Non-pigmented ciliary epithelial cell (primary cell): Measurements from ENCODE around the gene GFOD2.

Experiments
- DNase-seq: peaks from one replicate; pipeline ENCODE4 v3.0.0-alpha.2; 2010; ENCODE audit warnings: low read depth

The GFOD2 gene

DNA sequence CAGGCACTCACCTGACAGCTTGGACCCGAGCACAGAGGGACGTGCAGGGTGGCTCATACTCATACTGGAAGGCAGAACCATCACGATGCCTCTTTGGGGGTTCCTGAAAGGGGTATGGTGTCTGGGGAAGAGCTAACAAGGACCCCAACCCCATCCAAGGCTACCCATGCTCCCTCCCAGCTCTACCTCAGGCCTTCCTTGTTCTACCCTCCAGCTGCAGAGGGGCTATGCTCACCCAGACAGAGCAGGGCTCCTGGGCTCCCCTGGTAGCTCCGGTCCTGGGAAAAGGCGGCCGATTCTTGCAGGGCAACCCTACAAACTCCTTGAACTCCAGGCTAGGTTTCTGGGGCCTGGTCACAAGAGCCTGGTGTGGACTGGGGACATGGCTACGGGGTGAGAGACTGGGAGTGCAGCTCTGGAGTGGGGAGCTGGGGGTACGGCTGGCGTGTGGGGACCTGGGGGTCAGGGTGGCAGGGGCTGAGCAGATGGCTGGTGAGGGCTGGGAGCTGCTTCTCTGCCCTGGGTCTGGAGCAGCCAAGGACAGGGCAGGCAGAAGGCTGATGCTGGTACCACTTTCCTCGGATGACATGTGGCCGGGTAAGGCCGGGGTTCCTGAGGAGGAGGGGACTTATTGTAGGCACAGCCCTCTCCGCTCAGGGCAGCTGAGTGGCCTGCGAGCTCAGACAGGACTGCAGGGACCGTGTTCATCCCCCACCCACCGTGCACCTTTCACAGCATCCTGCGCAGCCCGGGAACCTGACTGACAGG lies 61.2 kb downstream of the GFOD2 start:
- DNase-seq: no peak

GRCh38 chr16:67657017-67657608 lies 62.0 kb downstream of the GFOD2 start:
- DNase-seq: no peak

DNA sequence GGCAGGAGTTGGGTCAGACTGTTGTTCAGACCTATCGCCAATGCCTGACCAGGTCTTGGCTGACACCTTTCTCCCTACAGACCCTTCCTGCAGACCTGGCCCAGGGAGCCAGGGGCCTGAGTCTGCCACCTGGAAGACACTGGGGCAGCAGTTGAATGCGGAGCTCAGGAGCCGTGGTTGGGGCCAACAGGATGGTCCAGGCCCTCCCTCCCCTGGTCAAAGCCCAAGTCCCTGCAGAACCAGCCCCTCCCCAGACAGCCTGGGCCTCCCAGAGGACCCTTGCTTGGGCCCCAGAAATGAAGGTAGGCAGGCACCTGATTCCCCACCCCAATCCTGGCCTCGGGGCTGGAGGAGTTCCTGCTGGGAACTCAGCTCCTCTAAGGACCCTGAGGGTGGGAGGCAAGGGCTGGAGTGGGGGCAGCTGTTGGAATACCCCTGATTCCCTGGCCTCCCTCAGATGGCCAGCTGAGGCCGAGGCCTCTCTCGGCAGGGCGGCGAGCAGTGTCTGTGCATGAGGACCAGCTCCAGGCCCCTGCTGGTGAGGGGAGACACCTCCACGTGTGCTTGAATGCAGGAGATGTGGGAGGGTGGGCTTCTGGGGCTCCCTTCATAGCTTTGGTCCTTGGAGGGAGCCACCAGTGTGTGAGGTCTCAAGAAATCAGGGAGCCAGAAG lies 62.6 kb downstream of the GFOD2 start:
- no peak for DNase-seq

- no peak for DNase-seq
Measured at GRCh38 chr16:67655363-67655762, 63.8 kb downstream of the GFOD2 start.

DNA sequence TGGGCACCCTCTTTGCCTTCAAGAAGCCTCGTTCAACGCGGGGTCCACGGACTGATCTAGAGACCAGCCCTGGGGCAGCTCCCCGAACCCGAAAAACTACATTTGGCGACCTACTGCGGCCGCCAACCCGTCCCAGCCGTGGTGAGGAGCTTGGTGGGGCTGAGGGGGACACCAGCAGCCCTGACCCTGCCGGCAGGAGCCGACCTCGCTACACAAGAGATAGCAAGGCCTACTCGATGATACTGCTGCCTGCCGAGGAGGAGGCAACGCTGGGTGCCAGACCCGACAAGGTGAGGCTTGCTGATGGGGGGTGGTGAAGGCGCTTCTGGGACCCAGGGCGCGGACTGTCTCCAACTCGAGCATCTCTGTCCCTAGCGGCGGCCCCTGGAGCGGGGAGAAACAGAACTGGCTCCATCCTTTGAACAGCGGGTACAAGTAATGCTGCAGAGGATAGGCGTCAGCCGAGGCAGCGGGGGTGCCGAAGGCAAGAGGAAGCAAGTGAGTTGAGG lies 64.7 kb downstream of the GFOD2 start:
- no peak for DNase-seq

DNA sequence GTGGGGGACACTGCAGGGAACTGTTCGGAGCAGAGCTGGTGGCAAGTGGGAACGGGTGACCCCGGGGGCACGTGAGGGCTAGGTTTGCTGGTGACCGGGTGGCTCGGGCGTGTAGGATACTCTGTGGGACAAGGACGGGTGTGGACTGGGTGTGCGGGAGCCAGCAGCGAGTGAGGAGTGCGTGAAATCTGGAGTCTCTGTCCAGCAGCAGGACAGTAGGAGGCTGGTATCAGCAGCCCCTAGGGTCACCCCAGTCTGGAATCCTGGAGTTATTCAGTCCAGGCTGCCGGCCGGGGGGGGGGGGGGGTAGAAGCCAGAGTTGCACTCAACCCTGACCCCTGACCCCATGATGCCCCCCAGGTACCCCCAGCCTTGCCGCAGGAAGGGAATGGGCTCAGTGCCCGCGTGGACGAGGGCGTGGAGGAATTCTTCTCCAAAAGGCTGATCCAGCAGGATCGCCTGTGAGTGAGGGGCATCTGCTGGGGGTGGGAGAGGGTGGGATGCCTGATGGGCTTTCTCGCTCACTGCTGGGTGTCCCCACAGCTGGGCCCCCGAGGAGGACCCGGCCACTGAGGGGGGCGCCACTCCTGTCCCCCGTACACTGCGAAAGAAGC lies 65.2 kb downstream of the GFOD2 start:
- no peak for DNase-seq

DNA sequence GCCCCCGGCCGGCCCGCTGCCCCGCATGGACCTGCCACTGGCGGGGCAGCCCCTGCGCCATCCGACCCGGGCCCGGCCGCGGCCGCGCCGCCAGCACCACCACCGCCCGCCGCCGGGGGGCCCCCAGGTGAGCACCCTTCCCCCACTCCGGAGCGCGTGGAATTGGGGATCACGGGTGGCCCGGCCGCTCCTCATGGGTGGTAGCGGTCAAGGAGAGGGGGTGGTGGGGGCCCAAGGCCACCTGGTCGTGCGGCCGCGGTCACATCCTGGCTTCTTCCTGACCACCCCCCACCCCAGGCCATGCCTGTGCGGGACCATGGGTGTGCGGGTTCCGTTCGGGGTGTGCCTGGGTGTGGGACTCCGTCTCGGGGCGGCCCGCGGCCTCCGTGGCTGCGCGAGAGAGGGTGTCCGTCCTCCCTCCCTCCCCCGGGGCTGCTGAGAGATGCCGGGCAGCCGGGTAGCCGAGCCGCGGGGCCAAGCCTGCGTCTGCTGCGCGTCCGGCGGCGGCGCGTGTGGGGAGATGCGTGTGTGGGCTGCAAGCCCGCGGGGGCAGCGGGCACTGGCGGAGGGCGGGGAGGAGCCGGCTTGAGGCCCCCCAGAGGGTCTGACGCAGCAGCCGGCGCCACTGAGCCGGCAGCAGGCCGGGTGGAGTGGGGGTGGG lies 65.9 kb downstream of the GFOD2 start:
- DNase-seq: no peak

GRCh38 chr16:67652578-67653127 lies 66.5 kb downstream of the GFOD2 start:
- no peak for DNase-seq

DNA sequence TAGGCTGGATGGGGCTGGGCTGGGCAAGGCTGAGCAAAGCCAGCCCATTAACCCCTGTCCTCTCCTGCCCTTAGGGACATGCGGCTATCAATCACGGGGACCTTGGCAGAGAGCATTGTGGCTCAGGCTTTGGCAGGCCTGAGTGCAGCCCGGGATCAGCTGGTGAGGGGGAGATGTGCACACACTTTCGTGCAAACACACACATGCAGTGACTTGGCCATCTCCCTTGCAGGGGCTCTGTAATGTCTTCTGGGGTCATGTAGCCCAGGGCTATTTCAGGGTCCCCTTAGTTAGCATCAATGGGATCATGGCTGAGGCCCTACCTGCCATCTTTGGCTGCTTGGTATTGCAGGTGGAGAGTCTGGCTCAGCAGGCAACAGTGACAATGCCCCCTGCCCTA lies 67.3 kb downstream of the GFOD2 start:
- no peak for DNase-seq

- DNase-seq: no peak
Measured at GRCh38 chr16:67651039-67651438, 68.1 kb downstream of the GFOD2 start.

DNA sequence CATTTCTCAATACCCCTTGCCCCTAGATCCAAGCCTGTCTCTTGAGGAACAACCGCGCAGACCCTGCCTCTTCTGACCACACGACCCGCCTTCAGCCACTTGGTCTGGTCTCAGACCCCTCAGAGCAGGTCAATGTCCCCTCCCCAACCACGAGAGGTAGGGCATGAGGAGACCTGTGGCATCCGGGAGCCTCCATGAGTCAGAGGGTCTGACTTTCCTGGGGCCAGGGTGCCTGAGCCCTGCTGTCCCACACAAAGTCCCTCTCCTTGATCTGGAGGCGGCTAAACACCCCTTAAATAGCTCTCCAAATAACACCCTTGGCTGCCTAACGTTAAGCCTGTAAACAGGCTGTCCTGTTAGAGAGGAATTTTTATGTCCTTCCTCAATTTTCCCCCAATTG lies 69.1 kb downstream of the GFOD2 start:
- no peak for DNase-seq

- DNase-seq: no peak
Measured at GRCh38 chr16:67649494-67649931, 69.6 kb downstream of the GFOD2 start.

DNA sequence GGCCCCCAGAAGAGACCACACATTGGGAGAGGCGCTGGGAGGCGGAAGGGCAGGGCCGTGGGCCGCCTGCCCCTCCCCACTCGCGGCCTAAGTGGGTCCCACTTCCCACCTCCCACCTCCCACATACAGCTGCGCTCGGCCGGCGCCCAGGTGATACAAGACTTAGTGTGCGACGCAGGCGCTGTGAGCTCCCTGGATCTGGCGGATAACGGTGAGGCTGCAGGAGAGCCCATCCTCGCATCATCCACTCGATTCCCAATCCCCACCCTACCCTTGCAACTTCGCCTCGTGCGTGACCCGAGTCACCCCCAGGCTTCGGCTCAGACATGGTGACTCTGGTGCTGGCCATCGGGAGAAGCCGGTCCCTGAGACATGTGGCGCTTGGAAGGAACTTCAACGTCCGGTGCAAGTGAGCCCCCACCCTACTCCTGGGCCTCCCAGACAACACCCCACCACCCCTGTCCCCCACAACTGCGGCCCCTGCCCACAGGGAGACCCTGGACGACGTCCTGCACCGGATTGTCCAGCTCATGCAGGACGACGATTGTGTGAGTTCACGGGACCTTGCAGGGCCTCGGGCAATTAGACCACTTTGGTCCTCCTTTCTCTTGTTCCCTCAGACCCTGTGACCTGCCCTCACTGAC lies 70.2 kb downstream of the GFOD2 start:
- no peak for DNase-seq

DNA sequence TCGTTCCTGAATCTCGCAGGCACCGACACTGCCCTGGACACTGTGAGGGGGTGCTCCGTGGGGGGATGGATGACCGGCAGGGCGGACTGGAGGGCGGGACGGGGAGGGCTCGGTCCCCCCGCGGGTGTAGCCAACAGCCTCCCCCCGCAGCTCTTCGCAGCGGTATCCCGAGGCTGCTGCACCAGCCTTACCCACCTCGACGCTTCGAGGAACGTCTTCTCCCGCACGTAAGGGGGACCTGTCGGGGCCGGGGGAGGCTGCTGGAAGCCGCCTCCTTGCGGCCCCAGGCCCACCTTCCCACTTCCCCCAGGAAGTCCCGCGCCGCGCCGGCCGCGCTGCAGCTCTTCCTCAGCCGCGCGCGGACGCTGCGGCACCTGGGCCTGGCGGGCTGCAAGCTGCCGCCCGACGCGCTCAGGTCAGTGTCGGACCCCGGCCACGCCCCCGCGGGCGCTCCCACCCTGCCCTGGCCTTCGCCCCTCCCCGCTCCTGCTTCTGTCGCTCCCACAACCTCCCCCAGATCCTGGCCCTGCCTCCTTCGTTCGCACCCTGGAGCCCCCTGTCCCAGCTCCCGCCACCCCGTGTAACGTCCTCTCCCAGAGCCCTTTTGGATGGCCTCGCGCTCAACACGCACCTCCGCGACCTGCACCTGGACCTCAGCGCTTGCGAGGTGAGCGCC lies 70.9 kb downstream of the GFOD2 start:
- DNase-seq: no peak

- DNase-seq: no peak
Measured at GRCh38 chr16:67647681-67648080, 71.4 kb downstream of the GFOD2 start.

GRCh38 chr16:67647111-67647651 lies 71.9 kb downstream of the GFOD2 start:
- no peak for DNase-seq

DNA sequence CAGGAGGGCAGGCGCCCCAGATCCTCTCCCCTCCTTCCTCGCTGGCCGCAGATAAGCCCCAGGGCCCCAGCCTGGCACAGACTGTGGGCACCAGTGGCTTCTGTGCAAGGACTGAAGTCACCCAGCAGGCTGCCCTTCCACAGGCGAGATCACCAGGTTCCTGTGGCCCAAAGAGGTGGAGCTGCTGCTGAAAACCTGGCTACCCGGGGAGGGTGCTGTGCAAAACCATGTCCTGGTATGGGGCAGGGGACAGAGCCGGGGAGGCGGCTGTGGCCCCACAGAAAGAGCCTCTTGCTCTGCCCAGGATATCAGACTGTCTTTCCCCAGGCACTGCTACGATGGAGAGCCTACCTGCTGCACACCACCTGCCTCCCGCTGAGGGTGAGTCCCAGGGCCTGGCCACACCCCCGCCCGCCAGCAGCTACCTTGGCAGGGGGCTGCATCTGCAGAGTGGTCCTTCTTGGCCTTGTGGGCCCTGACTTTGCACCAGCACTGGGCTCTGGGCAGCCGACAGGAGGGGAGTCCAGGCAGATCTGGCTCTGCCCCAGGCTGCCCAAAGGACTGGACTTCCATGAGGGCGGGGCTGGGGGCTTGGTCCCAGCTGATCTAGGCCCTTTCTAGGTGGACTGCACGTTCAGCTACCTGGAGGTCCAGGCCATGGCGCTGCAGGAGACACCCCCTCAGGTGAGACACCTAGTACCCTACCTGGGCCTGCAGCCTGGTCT lies 73.6 kb downstream of the GFOD2 start:
- no peak for DNase-seq

DNA sequence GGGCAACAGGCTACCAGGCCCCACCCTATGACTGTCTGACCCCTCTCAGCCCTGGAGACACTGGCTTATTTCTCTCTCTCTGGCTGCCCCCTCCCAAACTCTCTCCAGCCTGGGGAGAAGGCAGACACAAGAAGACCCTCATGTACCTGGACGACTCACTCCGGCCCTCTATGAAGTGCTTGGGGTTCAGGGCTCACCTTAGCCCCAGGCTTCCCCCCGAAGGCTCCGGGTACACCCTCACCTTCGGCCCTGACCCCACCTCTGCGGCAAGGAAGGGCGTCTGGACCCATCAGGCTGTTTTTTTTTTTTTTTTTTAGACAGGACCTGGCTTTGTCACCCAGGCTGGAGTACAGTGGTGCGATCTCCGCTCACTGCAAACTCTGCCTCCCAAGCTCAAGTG lies 75.1 kb downstream of the GFOD2 start:
- DNase-seq: no peak

DNA sequence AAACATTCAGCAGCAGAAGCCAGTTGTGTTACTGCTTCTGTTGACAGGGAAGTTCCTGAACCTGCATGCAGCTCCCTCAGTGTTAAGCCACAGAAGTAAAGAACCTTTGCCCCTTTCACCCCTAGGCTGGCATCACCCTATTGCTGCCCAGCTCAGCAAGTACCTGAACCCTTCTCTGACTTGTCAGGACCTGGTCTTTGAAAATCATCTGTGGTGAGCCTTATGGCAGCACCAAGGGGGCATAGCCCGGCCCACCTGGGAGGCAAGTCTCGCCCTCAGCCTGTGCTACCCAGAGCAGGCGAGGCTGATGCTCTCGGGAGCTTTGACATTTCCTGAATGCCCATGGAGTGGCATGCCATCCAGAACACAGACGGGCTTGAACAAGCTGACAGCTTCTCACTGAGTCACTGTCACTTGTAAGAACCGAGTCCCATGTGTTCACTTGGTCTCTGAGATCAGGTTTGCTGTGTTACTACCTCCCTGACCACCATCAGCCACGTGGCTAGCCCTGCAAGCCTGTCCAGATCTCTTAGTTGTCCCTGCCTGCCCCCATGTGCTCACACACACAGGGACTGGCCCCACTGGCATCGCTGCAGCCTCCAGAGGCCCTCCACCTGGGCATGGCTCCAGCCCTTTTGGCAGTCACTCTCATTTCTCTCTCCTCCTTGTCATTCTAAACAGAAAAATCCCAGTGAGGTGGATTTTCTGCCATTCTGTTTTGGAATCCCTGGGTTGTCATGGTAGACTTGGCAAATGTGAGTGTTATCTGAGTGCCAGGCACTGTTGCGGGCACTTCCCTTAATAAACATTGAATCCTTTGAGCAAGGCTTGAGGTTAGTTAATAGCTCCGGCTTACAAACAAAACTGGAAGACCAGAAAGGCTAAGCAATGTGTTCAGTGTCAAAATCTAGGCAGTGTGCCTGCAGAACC lies 77.1 kb downstream of the GFOD2 start:
- DNase-seq: no peak
